ENCODE measurements around the gene CLCA2. TPM values are rescaled to one million over a fixed set of nuclear protein-coding genes. Genes with fewer than 3 reads are reported as not detected.

CLCA2 gene
- total RNA-seq, 1 donor from 2014 or later: not detected

DNA sequence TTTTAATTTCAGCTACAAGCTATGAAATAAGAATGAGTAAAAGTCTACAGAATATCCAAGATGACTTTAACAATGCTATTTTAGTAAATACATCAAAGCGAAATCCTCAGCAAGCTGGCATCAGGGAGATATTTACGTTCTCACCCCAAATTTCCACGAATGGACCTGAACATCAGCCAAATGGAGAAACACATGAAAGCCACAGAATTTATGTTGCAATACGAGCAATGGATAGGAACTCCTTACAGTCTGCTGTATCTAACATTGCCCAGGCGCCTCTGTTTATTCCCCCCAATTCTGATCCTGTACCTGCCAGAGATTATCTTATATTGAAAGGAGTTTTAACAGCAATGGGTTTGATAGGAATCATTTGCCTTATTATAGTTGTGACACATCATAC, 31.1 kb downstream of the CLCA2 start:
- H3K27ac Mint-ChIP-seq: no peak overlapping the region
- H3K36me3 Mint-ChIP-seq (ENCODE audit: low read depth): no peaks in the 10 kb centered on the region
- H3K4me1 Mint-ChIP-seq: no peaks in the 10 kb centered on the region
- no peak for ATAC-seq (ENCODE audit: low read depth)
- intact Hi-C loops (cut with micrococcal nuclease): no loop called here
- CTCF ChIA-PET: no interaction called here
- TF ChIP-seq, protein P1, sequence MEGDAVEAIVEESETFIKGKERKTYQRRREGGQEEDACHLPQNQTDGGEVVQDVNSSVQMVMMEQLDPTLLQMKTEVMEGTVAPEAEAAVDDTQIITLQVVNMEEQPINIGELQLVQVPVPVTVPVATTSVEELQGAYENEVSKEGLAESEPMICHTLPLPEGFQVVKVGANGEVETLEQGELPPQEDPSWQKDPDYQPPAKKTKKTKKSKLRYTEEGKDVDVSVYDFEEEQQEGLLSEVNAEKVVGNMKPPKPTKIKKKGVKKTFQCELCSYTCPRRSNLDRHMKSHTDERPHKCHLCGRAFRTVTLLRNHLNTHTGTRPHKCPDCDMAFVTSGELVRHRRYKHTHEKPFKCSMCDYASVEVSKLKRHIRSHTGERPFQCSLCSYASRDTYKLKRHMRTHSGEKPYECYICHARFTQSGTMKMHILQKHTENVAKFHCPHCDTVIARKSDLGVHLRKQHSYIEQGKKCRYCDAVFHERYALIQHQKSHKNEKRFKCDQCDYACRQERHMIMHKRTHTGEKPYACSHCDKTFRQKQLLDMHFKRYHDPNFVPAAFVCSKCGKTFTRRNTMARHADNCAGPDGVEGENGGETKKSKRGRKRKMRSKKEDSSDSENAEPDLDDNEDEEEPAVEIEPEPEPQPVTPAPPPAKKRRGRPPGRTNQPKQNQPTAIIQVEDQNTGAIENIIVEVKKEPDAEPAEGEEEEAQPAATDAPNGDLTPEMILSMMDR (IDR thresholded peaks at IDR 0.05): no peak
- H3K27me3 Mint-ChIP-seq: peaks cover 5% of the 10 kb centered on the region
- H3K9me3 Mint-ChIP-seq: no peaks in the 10 kb centered on the region
- no peak overlapping the region for H3K4me3 Mint-ChIP-seq
- DNase-seq: no peak
- POLR2A ChIA-PET: no interaction called here

DNA sequence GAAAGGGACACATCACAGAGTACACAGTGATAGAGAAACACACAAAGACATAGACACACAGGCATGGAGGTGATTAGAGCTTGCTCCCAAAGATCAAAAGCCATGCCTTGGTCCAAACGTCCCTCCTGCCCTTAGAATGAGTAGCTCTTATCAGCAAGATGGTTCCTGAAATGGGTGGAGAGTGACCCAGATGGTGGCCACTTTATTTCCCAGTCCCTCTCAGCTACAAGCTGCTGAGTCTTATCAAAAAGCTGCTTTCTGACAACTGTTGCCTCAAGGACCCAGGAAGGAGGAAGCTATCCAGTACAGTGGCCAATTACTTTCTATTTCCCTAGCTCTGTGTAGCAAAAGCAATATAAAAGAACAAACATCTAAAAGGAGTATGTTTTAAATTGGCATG, 37.0 kb downstream of the CLCA2 start:
- POLR2A ChIA-PET: no interaction called here
- TF ChIP-seq, protein P1 (IDR thresholded peaks at IDR 0.05): no peak
- no peak for ATAC-seq (ENCODE audit: low read depth)
- Mint-ChIP-seq H3K9me3 (no peaks in the 10 kb centered on the region), H3K4me3 (no peak overlapping the region), H3K4me1 (no peaks in the 10 kb centered on the region), H3K27ac (no peak overlapping the region), H3K36me3 (ENCODE audit: low read depth) (no peaks in the 10 kb centered on the region), H3K27me3 (peaks cover 8% of the 10 kb centered on the region)
- CTCF ChIA-PET: interaction anchor here (1.4 kb wide), 1 partner anchor 12 kb away, joined by 4 read pairs; no protein-coding TSS in a partner anchor
- DNase-seq: no peak
- intact Hi-C loops (cut with micrococcal nuclease): no loop called here

DNA sequence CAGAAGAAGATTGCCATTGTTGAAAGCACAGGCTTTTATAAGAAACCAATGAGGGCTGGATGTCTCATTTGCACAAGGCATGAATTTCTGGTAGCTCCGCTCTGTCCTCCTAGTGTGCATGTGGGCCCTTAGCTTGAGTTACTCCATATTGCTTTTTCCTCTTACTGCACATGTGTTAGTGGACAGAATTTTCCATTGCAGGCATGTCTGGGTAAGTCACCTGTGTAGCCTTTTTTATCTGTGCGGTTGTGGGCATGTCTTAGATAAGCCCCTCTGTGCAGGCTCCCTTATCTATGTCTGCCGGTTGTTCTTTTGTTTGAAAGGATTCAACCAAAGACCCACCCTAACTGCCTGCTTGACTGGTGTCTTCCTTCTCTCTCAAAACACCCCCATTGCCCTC, 37.5 kb downstream of the CLCA2 start:
- H3K27ac Mint-ChIP-seq: no peak overlapping the region
- no peaks in the 10 kb centered on the region for H3K4me1 Mint-ChIP-seq
- H3K9me3 Mint-ChIP-seq: no peaks in the 10 kb centered on the region
- intact Hi-C loops (cut with micrococcal nuclease): no loop called here
- ChIA-PET CTCF (interaction anchor here (1.4 kb wide), 1 partner anchor 11 kb away, joined by 4 read pairs; no protein-coding TSS in a partner anchor), POLR2A (no interaction called here)
- peaks cover 8% of the 10 kb centered on the region for H3K27me3 Mint-ChIP-seq
- DNase-seq (no peak), ATAC-seq (ENCODE audit: low read depth) (no peak)
- TF ChIP-seq, protein P1 (IDR thresholded peaks at IDR 0.05): no peak
- no peak overlapping the region for H3K4me3 Mint-ChIP-seq
- no peaks in the 10 kb centered on the region for H3K36me3 Mint-ChIP-seq (ENCODE audit: low read depth)

DNA sequence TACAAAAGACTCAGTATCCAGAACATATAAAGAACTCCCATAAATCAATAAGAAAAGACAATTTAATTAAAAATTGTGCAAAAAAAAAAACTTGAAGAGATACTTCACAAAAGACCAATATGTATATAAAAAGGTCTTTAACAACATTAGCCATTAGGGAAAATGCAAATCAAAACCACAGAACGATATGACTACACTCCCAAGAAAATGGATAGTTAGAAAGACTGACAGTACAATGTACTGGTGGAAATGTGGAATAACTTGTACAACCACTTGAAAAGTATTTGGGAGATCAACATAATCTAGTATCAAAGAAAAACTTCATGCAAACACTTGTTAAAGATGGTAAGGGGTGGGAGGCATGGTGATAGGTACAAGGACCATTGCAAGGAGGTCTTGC, 40.8 kb downstream of the CLCA2 start:
- intact Hi-C loops (cut with micrococcal nuclease): no loop called here

DNA sequence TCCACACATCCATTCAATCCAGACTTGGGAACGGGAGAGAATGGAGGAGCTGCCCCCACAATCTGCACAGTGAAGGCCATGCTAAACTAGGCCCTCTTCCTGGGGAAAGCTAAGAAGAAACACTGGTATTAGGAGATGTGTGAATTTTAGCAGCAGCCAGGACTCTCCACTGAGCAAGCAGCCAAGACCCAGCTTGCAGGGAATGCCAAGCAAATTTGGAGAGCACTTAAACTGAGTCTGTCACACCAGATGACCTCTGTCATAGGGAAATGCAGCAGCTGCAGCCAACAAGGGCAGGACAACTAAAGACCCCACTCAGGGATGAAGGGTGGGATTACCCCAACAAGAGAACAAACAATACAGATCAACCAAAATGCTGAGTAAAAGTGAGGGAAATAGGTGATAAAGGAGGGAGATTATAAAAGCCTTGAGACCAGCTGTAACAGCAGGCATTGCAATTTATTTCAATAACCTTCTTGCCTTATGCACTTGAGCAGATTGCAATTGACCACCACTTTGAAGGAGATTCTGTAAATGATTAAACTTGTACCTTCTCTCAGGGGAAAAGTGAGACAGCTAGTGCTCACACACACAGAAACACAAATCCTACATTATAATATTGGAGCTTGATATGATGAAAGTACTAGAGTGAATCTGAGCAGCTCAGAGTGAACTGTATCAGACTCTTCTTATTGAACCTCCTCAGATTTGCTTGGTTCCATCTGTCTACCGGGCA, 42.3 kb downstream of the CLCA2 start:
- ChIA-PET POLR2A (no interaction called here), CTCF (interaction anchor here (0.7 kb wide), 1 partner anchor 39 kb away, joined by 3 read pairs; no protein-coding TSS in a partner anchor)
- TF ChIP-seq, protein P1 (IDR thresholded peaks at IDR 0.05): no peak
- no peaks in the 10 kb centered on the region for H3K36me3 Mint-ChIP-seq (ENCODE audit: low read depth)
- no peaks in the 10 kb centered on the region for H3K9me3 Mint-ChIP-seq
- H3K27me3 Mint-ChIP-seq: peaks cover 14% of the 10 kb centered on the region
- no peak overlapping the region for H3K4me3 Mint-ChIP-seq
- H3K27ac Mint-ChIP-seq: no peak overlapping the region
- no peak for DNase-seq
- intact Hi-C loops (cut with micrococcal nuclease): no loop called here
- peaks cover 6% of the 10 kb centered on the region for H3K4me1 Mint-ChIP-seq
- ATAC-seq (ENCODE audit: low read depth): no peak

More for the DNA sequence above, 40.8 kb downstream of the CLCA2 start:
- Mint-ChIP-seq H3K36me3 (ENCODE audit: low read depth) (no peaks in the 10 kb centered on the region), H3K27ac (no peak overlapping the region), H3K9me3 (no peaks in the 10 kb centered on the region), H3K4me3 (no peak overlapping the region), H3K27me3 (peaks cover 5% of the 10 kb centered on the region), H3K4me1 (no peaks in the 10 kb centered on the region)
- CTCF ChIA-PET: interaction anchor here (0.9 kb wide), 1 partner anchor 8 kb away, joined by 5 read pairs; no protein-coding TSS in a partner anchor
- no peak for DNase-seq
- TF ChIP-seq, protein P1 (IDR thresholded peaks at IDR 0.05): no peak
- ATAC-seq (ENCODE audit: low read depth): no peak
- POLR2A ChIA-PET: no interaction called here
